ENCODE data around the gene PIM2.

DNA sequence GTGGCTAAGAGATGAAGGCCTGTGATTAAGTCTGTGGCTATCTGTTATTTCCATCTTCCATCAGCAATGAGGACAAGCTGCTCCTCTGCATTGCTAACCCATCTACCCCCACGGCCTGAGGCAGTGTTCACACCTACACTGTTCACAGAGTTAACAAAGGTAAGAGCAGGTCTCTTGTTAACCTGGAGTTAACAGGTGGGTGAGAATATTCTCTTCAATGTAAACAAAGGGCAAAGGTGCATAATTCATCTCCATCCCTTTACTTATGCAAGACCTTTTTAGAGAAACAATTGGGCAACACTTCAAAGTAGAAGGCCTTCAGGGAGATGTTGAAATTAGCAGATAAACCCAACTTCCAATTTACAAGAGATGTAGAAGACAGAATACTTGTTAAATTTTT is 10.2 kb downstream of the PIM2 start:
- no peak for TF ChIP-seq POLR2A (IDR thresholded peaks at IDR 0.05; ENCODE audit: low read depth, low read length)
- no peak for TF ChIP-seq POLR2AphosphoS5 (IDR thresholded peaks at IDR 0.05; ENCODE audit: low read depth, low read length)
- TF ChIP-seq TAF1 (IDR thresholded peaks at IDR 0.05; ENCODE audit: borderline replicate concordance, low read depth, low read length), result no peak
